ENCODE results near the gene PPP2R2C. TPM values are rescaled to one million over a fixed set of nuclear protein-coding genes. Genes with fewer than 3 reads are reported as not detected.
A peak's percentile ranks its signal among the peaks of the same experiment; 100 is the strongest.

Gene PPP2R2C
- total RNA-seq, 1 donor, result under 0.01 TPM

DNA sequence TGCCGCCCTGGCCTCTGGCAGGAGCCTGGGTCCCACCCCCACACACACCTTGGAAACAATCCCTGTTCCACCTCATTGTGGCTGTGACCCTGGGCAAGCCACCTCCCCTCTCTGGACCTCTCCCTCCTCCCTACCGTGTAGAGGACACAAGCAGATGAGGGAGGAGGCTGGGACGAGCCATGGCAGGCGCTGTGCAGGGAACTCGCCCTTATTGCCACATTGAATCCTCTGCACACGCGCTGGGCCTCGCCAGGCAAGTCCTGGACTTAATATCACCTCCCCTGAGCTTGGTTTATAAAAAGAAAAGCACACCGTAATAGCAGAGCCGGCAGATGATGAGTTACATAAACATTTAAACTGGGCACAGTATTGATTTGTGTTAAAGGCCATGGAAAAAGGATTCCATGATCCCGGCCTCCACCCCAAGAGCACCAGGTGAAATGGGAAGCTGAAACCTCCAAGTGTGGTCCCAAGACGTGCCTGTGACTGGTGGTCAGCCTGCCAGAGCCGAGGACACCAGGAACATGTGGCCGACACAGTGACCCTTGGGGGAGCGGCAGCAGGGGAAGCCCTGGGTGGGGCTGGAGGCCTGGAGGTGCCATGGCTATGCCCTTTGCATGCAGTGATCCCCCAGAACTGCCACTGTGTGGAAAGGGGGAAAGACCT is 81.1 kb downstream of the PPP2R2C start:
- Histone ChIP-seq H3K27ac (ENCODE audit: low read depth, low read length) (no peak overlapping the region), H4K20me1 (ENCODE audit: insufficient read depth, low read length) (no peaks in the 10 kb centered on the region), H3K4me3 (ENCODE audit: insufficient read depth, low read length) (no peak overlapping the region), H3K4me1 (ENCODE audit: insufficient read depth, low read length) (no peaks in the 10 kb centered on the region), H3K36me3 (ENCODE audit: insufficient read depth, low read length) (no peaks in the 10 kb centered on the region), H3K27me3 (ENCODE audit: insufficient read depth, low read length) (no peaks in the 10 kb centered on the region), H3K79me2 (ENCODE audit: insufficient read depth, low read length) (no peaks in the 10 kb centered on the region), H3K4me2 (ENCODE audit: insufficient read depth, low read length) (no peak overlapping the region), H3K9me3 (ENCODE audit: low read depth, low read length) (no peaks in the 10 kb centered on the region), H2AFZ (ENCODE audit: low read length) (no peak overlapping the region)
- no peak for TF ChIP-seq CTCF (IDR thresholded peaks at IDR 0.05; ENCODE audit: extremely low read depth, low read depth, low read length)
- DNase-seq (ENCODE audit: insufficient read length, low spot score, missing footprints), result peak; percentile 83

DNA sequence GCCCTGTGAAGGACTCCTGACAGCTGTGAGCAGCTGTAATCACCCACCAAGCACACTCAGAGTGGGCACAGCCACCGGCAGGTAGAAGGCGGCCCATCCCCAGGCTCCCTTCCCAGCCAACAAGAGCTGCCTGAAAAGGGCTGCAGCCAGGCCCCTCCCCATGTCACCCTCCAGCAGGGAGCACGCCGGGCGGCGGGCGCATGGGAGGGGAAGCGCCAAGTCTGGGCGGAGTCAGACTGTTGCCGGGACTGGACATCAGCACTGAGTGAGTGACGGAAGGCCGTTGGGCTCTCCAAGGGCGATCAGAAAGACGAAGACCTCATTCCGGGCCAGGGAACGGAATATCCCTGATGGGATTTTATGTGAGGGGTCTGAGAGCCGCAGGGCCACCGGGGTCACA is 82.1 kb downstream of the PPP2R2C start:
- Histone ChIP-seq H3K4me2 (ENCODE audit: insufficient read depth, low read length) (no peak overlapping the region), H3K27me3 (ENCODE audit: insufficient read depth, low read length) (no peaks in the 10 kb centered on the region), H4K20me1 (ENCODE audit: insufficient read depth, low read length) (no peaks in the 10 kb centered on the region), H3K4me1 (ENCODE audit: insufficient read depth, low read length) (no peaks in the 10 kb centered on the region), H3K4me3 (ENCODE audit: insufficient read depth, low read length) (no peak overlapping the region), H3K9me3 (ENCODE audit: low read depth, low read length) (no peaks in the 10 kb centered on the region), H3K36me3 (ENCODE audit: insufficient read depth, low read length) (no peaks in the 10 kb centered on the region), H3K27ac (ENCODE audit: low read depth, low read length) (no peak overlapping the region), H2AFZ (ENCODE audit: low read length) (no peak overlapping the region), H3K79me2 (ENCODE audit: insufficient read depth, low read length) (no peaks in the 10 kb centered on the region)
- peak; percentile 23 for DNase-seq (ENCODE audit: insufficient read length, low spot score, missing footprints)
- TF ChIP-seq CTCF (IDR thresholded peaks at IDR 0.05; ENCODE audit: extremely low read depth, low read depth, low read length), result no peak

GRCh38 chr4:6389142-6389825 is 83.1 kb downstream of the PPP2R2C start:
- Histone ChIP-seq H2AFZ (ENCODE audit: low read length) (no peak overlapping the region), H3K4me3 (ENCODE audit: insufficient read depth, low read length) (no peak overlapping the region), H3K27me3 (ENCODE audit: insufficient read depth, low read length) (no peaks in the 10 kb centered on the region), H4K20me1 (ENCODE audit: insufficient read depth, low read length) (no peaks in the 10 kb centered on the region), H3K36me3 (ENCODE audit: insufficient read depth, low read length) (no peaks in the 10 kb centered on the region), H3K79me2 (ENCODE audit: insufficient read depth, low read length) (no peaks in the 10 kb centered on the region), H3K4me2 (ENCODE audit: insufficient read depth, low read length) (no peak overlapping the region), H3K4me1 (ENCODE audit: insufficient read depth, low read length) (no peaks in the 10 kb centered on the region), H3K9me3 (ENCODE audit: low read depth, low read length) (no peaks in the 10 kb centered on the region), H3K27ac (ENCODE audit: low read depth, low read length) (no peak overlapping the region)
- DNase-seq (ENCODE audit: insufficient read length, low spot score, missing footprints), result peak; percentile 14
- TF ChIP-seq CTCF (IDR thresholded peaks at IDR 0.05; ENCODE audit: extremely low read depth, low read depth, low read length), result no peak

- H2AFZ ChIP-seq (ENCODE audit: low read length), result no peak overlapping the region
- no peak overlapping the region for H3K4me3 ChIP-seq (ENCODE audit: insufficient read depth, low read length)
- no peak for TF ChIP-seq CTCF (IDR thresholded peaks at IDR 0.05; ENCODE audit: extremely low read depth, low read depth, low read length)
Observed at GRCh38 chr4:6388713-6389112, 83.7 kb downstream of the PPP2R2C start.

More at GRCh38 chr4:6388713-6389112, 83.7 kb downstream of the PPP2R2C start:
- Histone ChIP-seq H3K4me2 (ENCODE audit: insufficient read depth, low read length) (no peak overlapping the region), H3K9me3 (ENCODE audit: low read depth, low read length) (no peaks in the 10 kb centered on the region), H3K27me3 (ENCODE audit: insufficient read depth, low read length) (peaks cover 3% of the 10 kb centered on the region), H3K36me3 (ENCODE audit: insufficient read depth, low read length) (no peaks in the 10 kb centered on the region), H4K20me1 (ENCODE audit: insufficient read depth, low read length) (no peaks in the 10 kb centered on the region), H3K79me2 (ENCODE audit: insufficient read depth, low read length) (no peaks in the 10 kb centered on the region), H3K4me1 (ENCODE audit: insufficient read depth, low read length) (no peaks in the 10 kb centered on the region), H3K27ac (ENCODE audit: low read depth, low read length) (no peak overlapping the region)
- DNase-seq (ENCODE audit: insufficient read length, low spot score, missing footprints), result no peak

Data from osteoblast (primary cell).